Natural killer cell (primary cell): ENCODE measurements around the gene ADCY9. TPM values are rescaled to one million over a fixed set of nuclear protein-coding genes. Genes with fewer than 3 reads are reported as not detected.
"Not testable (repeated sequence)": the region's sequence is repeated elsewhere in the genome, so short reads cannot be mapped to it uniquely, and the experiment has no call there.

Source experiments
- ATAC-seq, 3 donors: fragments of 150-1000 bp in 2 of 3; fragments of 200-7000 bp in 1 of 3; cut with Tn5 transposase; 1 replicate in 1 of 3; 2 replicates in 2 of 3; pipeline ENCODE4 v1.10.0; 2021; ENCODE audit warnings: mild to moderate bottlenecking in 2 of 3, moderate library complexity in 2 of 3
- DNase-seq, 2 donors: peaks; one replicate each; pipeline versions ENCODE4 v3.0.0 to v3.0.0-alpha.2; 2013 to 2021; ENCODE audit warnings: mixed read lengths in 1 of 2
- H3K27ac ChIP-seq: one replicate; pipeline ENCODE4 v1.5.1; 2013; ENCODE audit warnings: mild to moderate bottlenecking, low read length
- H3K27me3 ChIP-seq: one replicate; pipeline ENCODE4 v1.6.1; 2013; ENCODE audit warnings: low read length; ENCODE audit not compliant: control insufficient read depth, insufficient read depth
- H3K36me3 ChIP-seq: one replicate; pipeline ENCODE4 v1.6.1; 2013; ENCODE audit warnings: low read length; ENCODE audit not compliant: control insufficient read depth, insufficient read depth
- H3K4me1 ChIP-seq: one replicate; pipeline ENCODE4 v1.6.1; 2013; ENCODE audit warnings: low read length; ENCODE audit not compliant: control insufficient read depth, insufficient read depth
- H3K4me3 ChIP-seq: one replicate; pipeline ENCODE4 v1.5.1; 2013; ENCODE audit warnings: low read length
- H3K9me3 ChIP-seq: one replicate; pipeline ENCODE4 v1.6.1; 2013; ENCODE audit warnings: low read length; ENCODE audit not compliant: control insufficient read depth, insufficient read depth
- H3K27ac Mint-ChIP-seq, 2 donors: one replicate each; pipeline ENCODE4 v1.8.0; 2022; ENCODE audit warnings: mild to moderate bottlenecking in 2 of 2, mixed read lengths in 2 of 2, moderate library complexity in 1 of 2
- H3K27me3 Mint-ChIP-seq, 2 donors: one replicate each; pipeline ENCODE4 v1.8.0; 2022; ENCODE audit warnings: low read depth in 2 of 2, mixed read lengths in 2 of 2
- H3K36me3 Mint-ChIP-seq: one replicate; pipeline ENCODE4 v1.8.0; 2022; ENCODE audit warnings: mixed read lengths
- H3K4me1 Mint-ChIP-seq, 2 donors: one replicate each; pipeline ENCODE4 v1.8.0; 2022; ENCODE audit warnings: mixed read lengths in 2 of 2
- H3K4me3 Mint-ChIP-seq: one replicate; pipeline ENCODE4 v1.8.0; 2022; ENCODE audit warnings: mild to moderate bottlenecking, moderate library complexity, mixed read lengths
- H3K9me3 Mint-ChIP-seq, 2 donors: one replicate each; pipeline ENCODE4 v1.8.0; 2022; ENCODE audit warnings: mixed read lengths in 2 of 2
- WGBS: methylation state at CpG from one replicate; pipeline ENCODE4 v1.1.7; 2013; ENCODE audit warnings: missing lambda C conversion rate; ENCODE audit not compliant: insufficient coverage; 5-methylcytosine and 5-hydroxymethylcytosine counted together
- intact Hi-C: fragments of 100-400 bp; cut with micrococcal nuclease; formaldehyde crosslinking; loops from one replicate; pipeline ENCODE4 v1.14.2; 2022
- total RNA-seq, 4 donors: library from RNA; stranded (reverse); fragments of 120-200 nt in 1 of 4; gene quantifications; one replicate each; pipeline versions ENCODE4 v1.2.3 to v1.2.4, GENCODE V29; 2013 to 2022
- TF ChIP-seq, protein P1 (sequence below): fragments of 200-600 bp; IDR thresholded peaks from one replicate; pipeline ENCODE4 v1.8.0; 2022; ENCODE audit warnings: antibody characterized with exemption

ADCY9 gene
- total RNA-seq, 3 donors from 2014 or later (not counting 1 experiment from before 2014, with no cell fraction given) = 28.0 to 52.4 (median 38.3) TPM

DNA sequence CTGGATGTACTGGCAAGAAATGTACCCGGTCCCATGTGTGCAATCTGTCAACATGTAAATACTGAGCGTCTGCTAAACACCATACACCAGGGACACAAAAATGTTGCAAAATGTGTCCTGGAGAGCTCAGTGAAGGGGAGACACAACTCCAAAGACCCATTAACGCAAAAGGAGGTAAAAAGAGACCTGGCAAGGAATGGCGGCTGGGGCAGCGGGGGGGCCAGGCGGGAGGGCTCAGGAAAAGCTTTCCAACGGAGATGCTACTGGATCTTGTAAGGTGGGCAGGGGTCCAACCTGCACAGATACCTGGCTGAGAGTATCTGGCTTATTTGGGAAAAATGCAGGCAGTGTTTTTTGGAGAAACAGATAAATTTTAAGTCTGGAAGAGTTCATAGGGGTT, 40.7 kb downstream of the ADCY9 start:
- H3K9me3 Mint-ChIP-seq = no peaks in the 10 kb centered on the region
- no peak for ATAC-seq
- H3K9me3 ChIP-seq = no peaks in the 10 kb centered on the region
- H3K27ac Mint-ChIP-seq = no peak overlapping the region
- no peak for DNase-seq
- intact Hi-C loops = no loop called here
- no peak overlapping the region for H3K4me3 ChIP-seq
- no peaks in the 10 kb centered on the region for H3K36me3 ChIP-seq
- TF ChIP-seq, protein P1, sequence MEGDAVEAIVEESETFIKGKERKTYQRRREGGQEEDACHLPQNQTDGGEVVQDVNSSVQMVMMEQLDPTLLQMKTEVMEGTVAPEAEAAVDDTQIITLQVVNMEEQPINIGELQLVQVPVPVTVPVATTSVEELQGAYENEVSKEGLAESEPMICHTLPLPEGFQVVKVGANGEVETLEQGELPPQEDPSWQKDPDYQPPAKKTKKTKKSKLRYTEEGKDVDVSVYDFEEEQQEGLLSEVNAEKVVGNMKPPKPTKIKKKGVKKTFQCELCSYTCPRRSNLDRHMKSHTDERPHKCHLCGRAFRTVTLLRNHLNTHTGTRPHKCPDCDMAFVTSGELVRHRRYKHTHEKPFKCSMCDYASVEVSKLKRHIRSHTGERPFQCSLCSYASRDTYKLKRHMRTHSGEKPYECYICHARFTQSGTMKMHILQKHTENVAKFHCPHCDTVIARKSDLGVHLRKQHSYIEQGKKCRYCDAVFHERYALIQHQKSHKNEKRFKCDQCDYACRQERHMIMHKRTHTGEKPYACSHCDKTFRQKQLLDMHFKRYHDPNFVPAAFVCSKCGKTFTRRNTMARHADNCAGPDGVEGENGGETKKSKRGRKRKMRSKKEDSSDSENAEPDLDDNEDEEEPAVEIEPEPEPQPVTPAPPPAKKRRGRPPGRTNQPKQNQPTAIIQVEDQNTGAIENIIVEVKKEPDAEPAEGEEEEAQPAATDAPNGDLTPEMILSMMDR = no peak
- H3K27ac ChIP-seq = no peak overlapping the region
- H3K36me3 Mint-ChIP-seq = no peaks in the 10 kb centered on the region
- H3K27me3 ChIP-seq = no peaks in the 10 kb centered on the region
- 92% methylated on average over 7 of the region's 7 CpGs for WGBS
- H3K4me1 ChIP-seq = peaks cover 7% of the 10 kb centered on the region
- H3K4me1 Mint-ChIP-seq = no peaks in the 10 kb centered on the region
- H3K27me3 Mint-ChIP-seq = no peaks in the 10 kb centered on the region
- no peak overlapping the region for H3K4me3 Mint-ChIP-seq

DNA sequence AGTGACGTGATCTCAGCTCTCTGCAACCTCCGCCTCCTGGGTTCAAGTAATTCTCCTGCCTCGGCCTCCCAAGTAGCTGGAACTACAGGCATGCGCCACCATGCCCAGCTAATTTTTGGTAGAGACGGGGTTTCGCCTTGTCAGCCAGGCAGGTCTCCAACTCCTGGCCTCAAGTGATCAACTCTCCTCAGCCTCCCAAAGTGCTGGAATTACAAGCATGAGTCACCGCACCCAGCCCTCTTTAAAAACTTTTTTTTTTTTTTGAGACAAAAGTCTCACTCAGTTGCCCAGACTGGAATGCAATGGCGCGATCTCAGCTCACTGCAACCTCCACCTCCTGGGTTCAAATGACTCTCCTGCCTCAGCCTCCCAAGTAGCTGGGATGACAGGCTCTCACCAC, 43.1 kb downstream of the ADCY9 start:
- ATAC-seq, H3K27me3 Mint-ChIP-seq, H3K36me3 ChIP-seq, H3K9me3 Mint-ChIP-seq, H3K4me3 ChIP-seq, H3K36me3 Mint-ChIP-seq, H3K27me3 ChIP-seq, H3K9me3 ChIP-seq, H3K27ac ChIP-seq, H3K4me1 Mint-ChIP-seq, intact Hi-C loops, DNase-seq, H3K4me3 Mint-ChIP-seq, H3K27ac Mint-ChIP-seq, H3K4me1 ChIP-seq: not testable (repeated sequence)
- WGBS = 97% methylated on average over 8 of the region's 9 CpGs

DNA sequence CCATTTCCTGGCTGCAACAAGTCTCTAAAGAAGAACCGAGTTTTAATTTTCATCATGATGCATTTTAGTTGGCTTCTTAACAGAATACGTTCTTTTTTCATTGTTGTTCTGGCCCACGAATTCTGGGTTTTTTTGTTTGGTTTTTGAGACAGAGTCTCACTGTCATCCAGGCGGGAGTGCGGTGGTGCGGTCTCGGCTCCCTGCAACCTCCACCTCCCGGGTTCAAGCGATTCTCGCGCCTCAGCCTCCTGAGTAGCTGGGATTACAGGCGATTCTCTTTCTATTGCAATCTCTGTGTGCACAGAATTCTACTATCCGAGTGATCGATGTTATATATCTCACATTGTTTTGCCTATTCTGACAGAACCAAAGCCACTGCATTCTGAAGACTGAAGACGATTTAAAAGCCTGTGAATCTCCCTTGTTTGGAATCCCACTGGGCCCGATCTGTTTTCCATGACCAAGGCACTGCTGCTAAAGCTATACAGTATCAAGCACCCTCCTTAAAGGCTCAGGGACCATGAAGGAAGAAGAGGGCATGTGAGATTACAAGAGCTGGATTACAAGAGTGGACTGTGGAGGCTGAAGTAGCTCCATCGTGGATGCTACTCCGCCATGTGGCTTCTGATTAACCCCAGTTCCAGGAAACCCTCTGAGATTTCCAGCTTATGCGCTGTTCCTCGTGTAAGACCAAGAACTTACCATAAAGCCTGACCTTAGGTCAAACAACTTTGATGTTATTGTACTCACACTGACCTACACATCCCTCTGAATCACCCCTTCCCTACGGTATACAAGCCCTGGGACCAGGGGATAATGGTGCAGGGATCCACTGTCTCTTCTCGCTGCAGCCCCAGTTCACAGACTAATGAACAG, 44.3 kb downstream of the ADCY9 start:
- peaks cover 7% of the 10 kb centered on the region for H3K4me1 ChIP-seq
- H3K9me3 ChIP-seq = no peaks in the 10 kb centered on the region
- H3K36me3 Mint-ChIP-seq = no peaks in the 10 kb centered on the region
- H3K36me3 ChIP-seq = no peaks in the 10 kb centered on the region
- H3K27ac Mint-ChIP-seq = peak overlapping the region; percentile 6 to 53
- H3K27me3 ChIP-seq = no peaks in the 10 kb centered on the region
- 94% methylated on average over 22 of the region's 22 CpGs for WGBS
- H3K27ac ChIP-seq = no peak overlapping the region
- intact Hi-C loops = no loop called here
- H3K27me3 Mint-ChIP-seq = no peaks in the 10 kb centered on the region
- DNase-seq (no peak), ATAC-seq (no peak)
- no peak overlapping the region for H3K4me3 Mint-ChIP-seq
- no peaks in the 10 kb centered on the region for H3K9me3 Mint-ChIP-seq
- TF ChIP-seq, protein P1 = no peak
- H3K4me1 Mint-ChIP-seq = no peaks in the 10 kb centered on the region
- H3K4me3 ChIP-seq = no peak overlapping the region

DNA sequence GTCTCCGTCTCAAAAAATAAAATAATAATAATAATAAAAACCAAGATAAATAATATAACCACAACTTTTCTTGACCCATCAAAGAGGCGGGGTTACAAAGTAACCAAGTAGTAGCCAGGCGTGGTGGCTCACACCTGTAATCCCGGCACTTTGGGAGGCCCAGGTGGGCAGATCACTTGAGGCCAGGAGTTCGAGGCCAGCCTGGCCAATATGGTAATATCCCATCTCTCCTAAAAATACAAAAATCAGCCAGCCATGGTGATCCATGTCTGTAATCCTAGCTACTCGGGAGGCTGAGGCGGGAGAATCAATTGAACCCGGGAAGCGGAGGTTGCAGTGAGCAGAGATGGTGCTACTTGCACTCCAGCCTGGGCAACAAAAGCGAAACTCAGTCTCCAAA, 45.3 kb downstream of the ADCY9 start:
- Histone ChIP-seq H3K4me3 (no peak overlapping the region), H3K36me3 (no peaks in the 10 kb centered on the region), H3K27me3 (no peaks in the 10 kb centered on the region), H3K27ac (no peak overlapping the region), H3K9me3 (no peaks in the 10 kb centered on the region), H3K4me1 (peaks cover 7% of the 10 kb centered on the region)
- ATAC-seq (no peak), DNase-seq (no peak)
- intact Hi-C loops = no loop called here
- no peak overlapping the region for H3K4me3 Mint-ChIP-seq
- no peaks in the 10 kb centered on the region for H3K4me1 Mint-ChIP-seq
- no peaks in the 10 kb centered on the region for H3K9me3 Mint-ChIP-seq
- H3K27ac Mint-ChIP-seq = no peak overlapping the region
- no peaks in the 10 kb centered on the region for H3K27me3 Mint-ChIP-seq
- 99% methylated on average over 9 of the region's 10 CpGs for WGBS
- no peaks in the 10 kb centered on the region for H3K36me3 Mint-ChIP-seq
- TF ChIP-seq, protein P1 = no peak
